A673 (cell line): Measurements from ENCODE around the gene TRPM3. TPM values are rescaled to one million over a fixed set of nuclear protein-coding genes. Genes with fewer than 3 reads are reported as not detected.

ENCODE experiments used
- BruUV-seq: library from RNA; stranded (reverse); fragments of 400-500 nt; replicated peaks from 2 replicates; lab custom pipeline; 2021; lab: Mats Ljungman, UMichigan
- CTCF ChIA-PET: fragments of 300-600 bp; sonication (Branson Sonifier 250); formaldehyde crosslinking; loops from one replicate; lab custom pipeline; 2022; ENCODE audit warnings: antibody characterized with exemption; lab: Charles Lee
- POLR2A ChIA-PET: fragments of 300-600 bp; sonication (Branson Sonifier 250); formaldehyde crosslinking; loops from one replicate; lab custom pipeline; 2022; ENCODE audit warnings: antibody characterized with exemption; ENCODE audit not compliant: low non-redundant PET; lab: Charles Lee
- DNase-seq: peaks from one replicate; pipeline ENCODE4 v3.0.0-alpha.2; 2015; ENCODE audit warnings: low spot score
- H3K27ac ChIP-seq: fragments of 200-600 bp; sonication (generic); 2 replicates; pipeline ENCODE4 v1.5.1; 2016; ENCODE audit warnings: mixed run types, low read depth, mild to moderate bottlenecking, mixed read lengths, antibody characterized with exemption, low read length; ENCODE audit not compliant: poor library complexity, severe bottlenecking
- H3K27me3 ChIP-seq: fragments of 200-600 bp; sonication (generic); replicated peaks from 2 replicates; pipeline ENCODE4 v1.6.1; 2017; ENCODE audit warnings: mixed run types, low read depth, mild to moderate bottlenecking, mixed read lengths, antibody characterized with exemption, low read length; ENCODE audit not compliant: insufficient read depth, poor library complexity
- H3K36me3 ChIP-seq: fragments of 200-600 bp; sonication (generic); 2 replicates; pipeline ENCODE4 v1.6.1; 2016; ENCODE audit warnings: mixed run types, mild to moderate bottlenecking, mixed read lengths, antibody characterized with exemption, low read length; ENCODE audit not compliant: insufficient read depth, poor library complexity, severe bottlenecking
- H3K4me1 ChIP-seq: fragments of 200-600 bp; sonication (generic); 2 replicates; pipeline ENCODE4 v1.6.1; 2017; ENCODE audit warnings: mixed run types, mild to moderate bottlenecking, mixed read lengths, antibody characterized with exemption, low read length; ENCODE audit not compliant: insufficient read depth, poor library complexity, severe bottlenecking
- H3K4me3 ChIP-seq: fragments of 200-600 bp; sonication (generic); 2 replicates; pipeline ENCODE4 v1.5.1; 2016; ENCODE audit warnings: low read depth, mixed run types, mild to moderate bottlenecking, mixed read lengths, low read length; ENCODE audit not compliant: poor library complexity, severe bottlenecking
- H3K9me3 ChIP-seq: fragments of 200-600 bp; sonication (generic); 2 replicates; pipeline ENCODE4 v1.6.1; 2016; ENCODE audit warnings: mixed run types, low read depth, mild to moderate bottlenecking, mixed read lengths, antibody characterized with exemption, low read length; ENCODE audit not compliant: poor library complexity, severe bottlenecking
- CTCF ChIP-seq: fragments of 300-800, 200-600 bp; sonication (generic); conservative IDR thresholded peaks from 2 replicates; pipeline ENCODE4 v1.5.1; 2017; ENCODE audit warnings: low read depth, mild to moderate bottlenecking, antibody characterized with exemption, low read length, moderate library complexity, mixed read lengths
- EZH2 ChIP-seq: fragments of 200-600 bp; sonication (generic); IDR thresholded peaks from 2 replicates; pipeline ENCODE4 v1.6.1; 2017; ENCODE audit warnings: borderline replicate concordance, low read depth, mild to moderate bottlenecking, mixed read lengths, antibody characterized with exemption, low read length; ENCODE audit not compliant: poor library complexity, severe bottlenecking
- intact Hi-C: fragments of 100-400 bp; cut with micrococcal nuclease; formaldehyde crosslinking; loops from one replicate; pipeline ENCODE4 v1.10.0; 2022; ENCODE audit not compliant: unreplicated experiment
- total RNA-seq: library from RNA; stranded (reverse); gene quantifications from 2 replicates; pipeline ENCODE4 v1.2.3, GENCODE V29; 2021

Gene TRPM3
- total RNA-seq, 1 experiment from 2014 or later: not detected

- no peak overlapping the region for H3K27ac ChIP-seq
- H3K4me1 ChIP-seq: no peaks in the 10 kb centered on the region
- H3K27me3 ChIP-seq: peaks cover 12% of the 10 kb centered on the region
- H3K36me3 ChIP-seq: no peaks in the 10 kb centered on the region
- intact Hi-C loops: no loop called here
- no peak for TF ChIP-seq EZH2
- no peak for TF ChIP-seq CTCF
- CTCF ChIA-PET: no interaction called here
- no peak for DNase-seq
- H3K9me3 ChIP-seq: no peaks in the 10 kb centered on the region
- no TSS peak for BruUV-seq
- H3K4me3 ChIP-seq: no peak overlapping the region
- POLR2A ChIA-PET: no interaction called here
Measured at GRCh38 chr9:71127301-71127700, 5.9 kb upstream of the TRPM3 start.

GRCh38 chr9:71122421-71122820 is 1.0 kb upstream of the TRPM3 start:
- H3K9me3 ChIP-seq: no peaks in the 10 kb centered on the region
- peaks cover 40% of the 10 kb centered on the region for H3K27me3 ChIP-seq
- no TSS peak for BruUV-seq
- no peaks in the 10 kb centered on the region for H3K4me1 ChIP-seq
- ChIA-PET POLR2A (no interaction called here), CTCF (no interaction called here)
- intact Hi-C loops: no loop called here
- H3K27ac ChIP-seq: no peak overlapping the region
- TF ChIP-seq EZH2: no peak
- no peak for TF ChIP-seq CTCF
- no peak overlapping the region for H3K4me3 ChIP-seq
- no peaks in the 10 kb centered on the region for H3K36me3 ChIP-seq
- no peak for DNase-seq

- POLR2A ChIA-PET: no interaction called here
- CTCF ChIA-PET: no interaction called here
- no peaks in the 10 kb centered on the region for H3K4me1 ChIP-seq
Measured at GRCh38 chr9:71122022-71122275, 528 bp upstream of the TRPM3 start.

More at GRCh38 chr9:71122022-71122275, 528 bp upstream of the TRPM3 start:
- H3K9me3 ChIP-seq: no peaks in the 10 kb centered on the region
- BruUV-seq: no TSS peak
- peaks cover 40% of the 10 kb centered on the region for H3K27me3 ChIP-seq
- intact Hi-C loops: no loop called here
- no peaks in the 10 kb centered on the region for H3K36me3 ChIP-seq
- no peak overlapping the region for H3K4me3 ChIP-seq
- TF ChIP-seq CTCF (no peak), EZH2 (no peak)
- no peak overlapping the region for H3K27ac ChIP-seq
- no peak for DNase-seq
